ENCODE results near the gene SLC24A4.

The SLC24A4 gene

GRCh38 chr14:92391726-92392125 is 68.8 kb downstream of the SLC24A4 start:
- no peak overlapping the region for H3K4me3 ChIP-seq (ENCODE audit: control insufficient read depth, low read depth, low read length)
- no peak for TF ChIP-seq CTCF (conservative IDR thresholded peaks at IDR 0.05; ENCODE audit: control insufficient read depth, insufficient read depth, low read depth, low read length)
- no peak for DNase-seq (ENCODE audit: low read depth)

DNA sequence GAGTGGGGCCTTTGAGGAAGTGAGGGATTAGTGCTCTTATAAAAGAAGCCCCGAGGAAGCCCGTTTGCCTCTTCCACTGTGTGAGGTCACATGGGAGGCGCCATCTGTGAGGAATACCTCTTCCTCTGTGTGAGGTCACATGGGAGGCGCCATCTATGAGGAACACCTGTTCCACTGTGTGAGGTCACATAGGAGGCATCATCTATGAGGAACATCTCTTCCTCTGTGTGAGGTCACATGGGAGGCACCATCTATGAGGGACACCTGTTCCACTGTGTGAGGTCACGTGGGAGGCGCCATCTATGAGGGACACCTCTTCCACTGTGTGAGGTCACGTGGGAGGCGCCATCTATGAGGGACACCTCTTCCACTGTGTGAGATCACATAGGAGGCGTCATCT is 69.7 kb downstream of the SLC24A4 start:
- no peak overlapping the region for H3K4me3 ChIP-seq (ENCODE audit: control insufficient read depth, low read depth, low read length)
- DNase-seq (ENCODE audit: low read depth), result no peak
- TF ChIP-seq CTCF (conservative IDR thresholded peaks at IDR 0.05; ENCODE audit: control insufficient read depth, insufficient read depth, low read depth, low read length), result no peak

DNA sequence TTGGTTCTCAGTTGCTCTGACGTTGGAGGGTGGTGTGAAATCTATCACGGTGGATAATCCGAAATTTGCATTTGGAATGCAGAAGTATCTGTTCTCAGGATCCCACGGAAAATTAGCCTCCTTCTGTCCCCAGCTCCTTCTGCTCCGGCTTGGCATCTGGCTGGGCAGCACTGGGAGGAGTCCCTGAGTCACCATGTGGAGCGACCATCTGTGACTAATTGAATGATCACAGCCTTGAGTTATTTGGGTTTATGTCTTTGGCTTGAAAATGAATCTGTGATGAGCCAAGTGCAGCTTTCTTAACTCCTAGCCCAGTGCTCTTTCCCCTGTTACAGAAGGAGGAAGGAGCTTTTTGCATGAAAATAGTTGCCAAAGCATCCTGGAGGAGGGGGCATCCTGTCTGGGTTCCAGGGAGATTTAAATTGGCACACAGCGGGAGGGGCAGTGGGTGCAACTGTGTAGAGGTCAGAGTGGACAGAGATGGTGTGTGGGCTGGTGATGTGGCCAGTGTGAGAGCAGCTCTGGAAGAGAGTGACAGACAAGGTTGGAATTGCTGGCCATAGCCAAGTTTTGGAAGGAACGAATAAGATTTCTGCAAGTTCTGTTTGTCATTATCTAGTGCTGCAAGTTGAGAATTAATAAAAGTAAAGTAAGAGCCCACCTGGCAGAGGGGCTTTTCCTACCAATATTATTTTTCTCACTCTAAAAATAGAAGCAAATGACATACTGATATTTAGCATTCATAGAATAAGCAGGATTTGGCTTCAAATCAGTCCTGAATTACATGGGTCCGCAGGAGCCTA is 74.4 kb downstream of the SLC24A4 start:
- no peak overlapping the region for H3K4me3 ChIP-seq (ENCODE audit: control insufficient read depth, low read depth, low read length)
- DNase-seq (ENCODE audit: low read depth), result peak; percentile 90

GRCh38 chr14:92397953-92398564 is 75.1 kb downstream of the SLC24A4 start:
- no peak overlapping the region for H3K4me3 ChIP-seq (ENCODE audit: control insufficient read depth, low read depth, low read length)
- TF ChIP-seq CTCF (conservative IDR thresholded peaks at IDR 0.05; ENCODE audit: control insufficient read depth, insufficient read depth, low read depth, low read length), result no peak
- DNase-seq (ENCODE audit: low read depth), result no peak

More for the DNA sequence above, 74.4 kb downstream of the SLC24A4 start:
- TF ChIP-seq CTCF (conservative IDR thresholded peaks at IDR 0.05; ENCODE audit: control insufficient read depth, insufficient read depth, low read depth, low read length), result no peak

- no peak overlapping the region for H3K4me3 ChIP-seq (ENCODE audit: control insufficient read depth, low read depth, low read length)
- TF ChIP-seq CTCF (conservative IDR thresholded peaks at IDR 0.05; ENCODE audit: control insufficient read depth, insufficient read depth, low read depth, low read length), result no peak
- no peak for DNase-seq (ENCODE audit: low read depth)
Measured at GRCh38 chr14:92398888-92399636, 76.1 kb downstream of the SLC24A4 start.

GRCh38 chr14:92400579-92401444 is 77.8 kb downstream of the SLC24A4 start:
- TF ChIP-seq CTCF (conservative IDR thresholded peaks at IDR 0.05; ENCODE audit: control insufficient read depth, insufficient read depth, low read depth, low read length), result no peak
- H3K4me3 ChIP-seq (ENCODE audit: control insufficient read depth, low read depth, low read length), result no peak overlapping the region
- no peak for DNase-seq (ENCODE audit: low read depth)

All from fibroblast of mammary gland (primary cell).